ENCODE results near the gene AP1S2. TPM values are rescaled to one million over a fixed set of nuclear protein-coding genes. Genes with fewer than 3 reads are reported as not detected.

The AP1S2 gene
- total RNA-seq, 1 experiment from 2014 or later, result 367 TPM

- H4K5ac ChIP-seq (ENCODE audit: insufficient read length, low read depth, low read length), result no peak overlapping the region
- no peak overlapping the region for H3K23ac ChIP-seq (ENCODE audit: insufficient read length, low read depth, low read length)
- H3K79me2 ChIP-seq (ENCODE audit: insufficient read depth, low read length), result no peaks in the 10 kb centered on the region
- H3K79me1 ChIP-seq (ENCODE audit: insufficient read depth, low read depth, low read length, poor library complexity, severe bottlenecking), result no peaks in the 10 kb centered on the region
- H4K20me1 ChIP-seq (ENCODE audit: control insufficient read depth, insufficient read depth, insufficient read length), result no peaks in the 10 kb centered on the region
- no peaks in the 10 kb centered on the region for H3K27me3 ChIP-seq (ENCODE audit: insufficient read depth, low read length)
- H2AK5ac ChIP-seq (ENCODE audit: insufficient read length, low read length), result no peak overlapping the region
- TF ChIP-seq CTCF (conservative IDR thresholded peaks at IDR 0.05), result no peak
- H3K27ac ChIP-seq (ENCODE audit: insufficient read length, low read depth, low read length), result no peak overlapping the region
- H3K27me3 Mint-ChIP-seq (ENCODE audit: low read depth), result peaks cover 4% of the 10 kb centered on the region; the same call in 1 of the 2 replicates
- no peak overlapping the region for H3K14ac ChIP-seq (ENCODE audit: insufficient read depth, low read length)
- H2BK12ac ChIP-seq (ENCODE audit: insufficient read length, low read depth, low read length), result no peak overlapping the region
- no peak for DNase-seq
- no peak overlapping the region; a peak in 1 of 5 replicates for H3K4me3 Mint-ChIP-seq
- no peak overlapping the region for H3K4ac ChIP-seq (ENCODE audit: low read depth, low read length)
- WGBS (ENCODE audit: extremely low coverage, insufficient read length, low lambda C conversion rate), result no CpG with 5 or more reads among the region's 5 CpGs
- no peak overlapping the region for H3K18ac ChIP-seq (ENCODE audit: insufficient read length, low read depth, low read length)
- no peak overlapping the region for H2BK15ac ChIP-seq (ENCODE audit: low read depth, low read length)
- H4K8ac ChIP-seq (replicated peaks; ENCODE audit: insufficient read length, low read depth, low read length), result no peak overlapping the region
- no peak overlapping the region for H3T11ph ChIP-seq (ENCODE audit: low read length)
- peaks cover 28 to 29% of the 10 kb centered on the region in 2 experiments for H3K9me3 Mint-ChIP-seq
- H3K23me2 ChIP-seq (ENCODE audit: insufficient read length, low read depth, low read length, poor library complexity, severe bottlenecking), result no peaks in the 10 kb centered on the region
- H3K4me2 ChIP-seq (ENCODE audit: insufficient read depth, insufficient read length, low read length), result no peak overlapping the region
- peaks cover 19 to 28% (median 24%) of the 10 kb centered on the region in 3 experiments for H3K36me3 Mint-ChIP-seq (ENCODE audit: insufficient read depth in 1 of 3, low read depth in 3 of 3)
- no peak overlapping the region for H2AFZ ChIP-seq (ENCODE audit: low read length)
- H3K27ac Mint-ChIP-seq, result 0 out of 7 replicates have a peak overlapping the region, but pooled peaks of 1 of the 3 experiments have one; percentile 28
- no peak overlapping the region for H3K9ac ChIP-seq (ENCODE audit: extremely low read depth, insufficient read length, low read length)
- H3K56ac ChIP-seq (ENCODE audit: insufficient read length, low read depth, low read length), result no peak overlapping the region
- H3K4me1 ChIP-seq (ENCODE audit: insufficient read depth, low read length), result no peaks in the 10 kb centered on the region; the same call in 1 of the 2 replicates
- no peaks in the 10 kb centered on the region for H3K9me3 ChIP-seq (ENCODE audit: control insufficient read depth, low read depth, low read length)
- no peak overlapping the region for H2BK5ac ChIP-seq (ENCODE audit: insufficient read length, low read length)
- H4K91ac ChIP-seq (ENCODE audit: insufficient read length, low read depth, low read length), result no peak overlapping the region
- peaks cover 17 to 23% of the 10 kb centered on the region in 2 experiments for H3K4me1 Mint-ChIP-seq
- H2BK120ac ChIP-seq (ENCODE audit: low read depth, low read length, poor library complexity, severe bottlenecking), result no peak overlapping the region
- H2BK20ac ChIP-seq (ENCODE audit: low read depth, low read length, poor library complexity, severe bottlenecking), result no peak overlapping the region
Observed at GRCh38 chrX:15903186-15903681, 48.6 kb upstream of the AP1S2 start.
